GM12878 (cell line): ENCODE measurements around the gene SRM. TPM values are rescaled to one million over a fixed set of nuclear protein-coding genes. Genes with fewer than 3 reads are reported as not detected.

Source experiments
- ATF7 ChIP-seq: fragments of 450-650 bp; IDR thresholded peaks from 2 replicates; pipeline ENCODE4 v1.6.1; 2016; ENCODE audit warnings: low read depth, mild to moderate bottlenecking
- HCFC1 ChIP-seq: fragments of 150-350 bp; IDR thresholded peaks from 2 replicates; pipeline ENCODE4 v1.6.1; 2014; ENCODE audit warnings: low read length
- IRF5 ChIP-seq: fragments of 450-650 bp; IDR thresholded peaks from 2 replicates; pipeline ENCODE4 v1.6.1; 2017; ENCODE audit warnings: borderline replicate concordance
- KLF5 ChIP-seq: fragments of 450-650 bp; IDR thresholded peaks from 2 replicates; pipeline ENCODE4 v1.6.1; 2014; ENCODE audit warnings: mild to moderate bottlenecking; ENCODE audit not compliant: partially characterized antibody
- MEF2A ChIP-seq: IDR thresholded peaks from 2 replicates; pipeline ENCODE4 v1.6.1; 2011; ENCODE audit warnings: low read depth, mild to moderate bottlenecking, low read length, moderate library complexity; ENCODE audit not compliant: insufficient read depth
- MEF2B ChIP-seq: fragments of 450-650 bp; IDR thresholded peaks from 2 replicates; pipeline ENCODE4 v1.6.1; 2018; ENCODE audit warnings: mild to moderate bottlenecking, moderate library complexity; ENCODE audit not compliant: partially characterized antibody, poor library complexity, severe bottlenecking
- MYB ChIP-seq: fragments of 150-350 bp; IDR thresholded peaks from 2 replicates; pipeline ENCODE4 v1.6.1; 2014; ENCODE audit warnings: mild to moderate bottlenecking, low read depth, low read length, borderline replicate concordance
- MYC ChIP-seq: IDR thresholded peaks from 2 replicates; pipeline ENCODE4 v1.6.1; 2011; ENCODE audit warnings: mild to moderate bottlenecking, low read length, moderate library complexity, inconsistent platforms; ENCODE audit not compliant: insufficient read depth, insufficient replicate concordance, insufficient read length, severe bottlenecking
- NR2C2 ChIP-seq: IDR thresholded peaks from 2 replicates; pipeline ENCODE4 v1.6.1; 2011; ENCODE audit warnings: borderline replicate concordance, low read depth; ENCODE audit not compliant: control insufficient read depth, insufficient read length
- RAD51 ChIP-seq: fragments of 450-650 bp; IDR thresholded peaks from 2 replicates; pipeline ENCODE4 v1.6.1; 2016; ENCODE audit warnings: moderate library complexity, mild to moderate bottlenecking, inconsistent platforms
- RB1 ChIP-seq: fragments of 450-650 bp; formaldehyde crosslinking; IDR thresholded peaks from 2 replicates; pipeline ENCODE4 v1.6.1; 2017; ENCODE audit warnings: mild to moderate bottlenecking, borderline replicate concordance
- RELA ChIP-seq: fragments of 450-650 bp; IDR thresholded peaks from 2 replicates; pipeline ENCODE4 v1.8.0; 2014; ENCODE audit warnings: borderline replicate concordance; ENCODE audit not compliant: partially characterized antibody
- SPI1 ChIP-seq: IDR thresholded peaks from 2 replicates; pipeline ENCODE4 v1.6.1; 2011; ENCODE audit warnings: low read depth, mild to moderate bottlenecking, low read length, moderate library complexity, borderline replicate concordance; ENCODE audit not compliant: insufficient read depth
- ZNF24 ChIP-seq: fragments of 450-650 bp; IDR thresholded peaks from 2 replicates; pipeline ENCODE4 v1.6.1; 2017; ENCODE audit warnings: antibody characterized with exemption, mild to moderate bottlenecking
- ZNF687 ChIP-seq: fragments of 450-650 bp; IDR thresholded peaks from 2 replicates; pipeline ENCODE4 v1.6.1; 2017; ENCODE audit warnings: mild to moderate bottlenecking, moderate library complexity
- polyA plus RNA-seq, 11 experiments: library from polyadenylated mRNA; depleted of rRNA in 4 of 11; unstranded in 6 of 11; stranded (reverse) in 5 of 11; fragments of >200 nt; fragmentation: Nextera tagmentation in 4 of 11; fragmentation: Illumina TruSeq in 1 of 11; extraction: Ambion mirVana in 4 of 11; extraction: Trizol in 1 of 11; gene quantifications; 1 replicate in 1 of 11; 2 replicates in 10 of 11; pipeline versions ENCODE4 v1.2.1 to v1.2.3, GENCODE V29; 2011 to 2016; ENCODE audit warnings: inconsistent platforms in 2 of 11, missing spikeins in 2 of 11, low read depth in 1 of 11
- total RNA-seq, 4 experiments: library from RNA; depleted of rRNA in 3 of 4; stranded (reverse); fragments of >200 nt in 3 of 4; fragmentation: Illumina TruSeq in 1 of 4; extraction: Trizol in 1 of 4; gene quantifications; 2 replicates each; pipeline versions ENCODE4 v1.2.1 to v1.2.3, GENCODE V29; 2013 to 2021
- TF ChIP-seq, protein P1 (sequence below): fragments of 450-650 bp; IDR thresholded peaks from 2 replicates; pipeline ENCODE4 v1.6.1; 2014; ENCODE audit warnings: mild to moderate bottlenecking
- TF ChIP-seq, protein P2 (sequence below): IDR thresholded peaks from 2 replicates; pipeline ENCODE4 v1.6.1; 2011; ENCODE audit warnings: borderline replicate concordance, low read depth, mild to moderate bottlenecking, moderate library complexity, low read length; ENCODE audit not compliant: insufficient read depth, poor library complexity, severe bottlenecking
- TF ChIP-seq, protein P3 (sequence below), 3 experiments: IDR thresholded peaks in 2 of 3; conservative IDR thresholded peaks in 1 of 3; 2 replicates each; pipeline ENCODE4 v1.5.1; 2011; ENCODE audit warnings: low read depth in 3 of 3, low read length in 3 of 3, mild to moderate bottlenecking in 3 of 3, control low read depth in 2 of 3, moderate library complexity in 2 of 3, inconsistent platforms in 1 of 3, mixed read lengths in 1 of 3; ENCODE audit not compliant: control insufficient read depth in 2 of 3, insufficient read depth in 1 of 3; ENCODE audit errors: extremely low read depth in 1 of 3
- TF ChIP-seq, protein P4 (sequence below): IDR thresholded peaks from 2 replicates; pipeline ENCODE4 v1.6.1; 2012; ENCODE audit warnings: low read depth, low read length, improper control_type of control experiment

SRM gene
- total and polyA plus RNA-seq, 10 of the 15 experiments (the other 5 are each of a cell fraction or from before 2014, with no cell fraction given), result 16.7 to 255 (median 81.2) TPM

DNA sequence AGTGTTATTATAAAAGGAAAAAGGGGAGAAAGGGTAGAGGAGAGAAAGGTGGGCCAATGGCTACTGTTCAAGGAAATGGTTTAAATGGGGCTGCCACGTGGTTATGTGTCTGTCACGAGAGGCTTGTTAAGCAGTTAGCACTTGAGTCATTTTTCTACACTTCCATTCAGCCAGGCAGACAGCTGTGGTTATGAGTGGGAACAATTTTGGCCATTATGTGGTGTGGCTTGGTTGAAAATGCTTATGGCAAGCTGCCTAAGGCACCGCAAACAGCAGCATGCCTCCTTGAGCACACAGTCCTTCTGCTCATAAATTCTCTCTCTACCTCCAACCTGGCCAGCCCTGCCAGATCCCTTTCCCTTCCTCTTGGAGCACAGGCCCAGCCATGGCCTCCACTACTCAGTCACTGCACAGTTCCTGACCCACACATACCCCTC, 3.2 kb upstream of the SRM start (continued):
- TF ChIP-seq RB1 (no peak), HCFC1 (no peak), MEF2A (peak; percentile 12; the same call in 1 of the 2 replicates), MEF2B (peak; percentile 81), ZNF24 (peak; percentile 53; the same call in 1 of the 2 replicates), RELA (no peak), MYC (no peak), RAD51 (peak; percentile 96), NR2C2 (no peak), KLF5 (no peak), MYB (0 out of 2 replicates have a peak, but pooled peaks have one; percentile 56), IRF5 (peak; percentile 60; the same call in 1 of the 2 replicates), ZNF687 (peak; percentile 94), SPI1 (no peak), ATF7 (peak; percentile 90)
- TF ChIP-seq, protein P1, sequence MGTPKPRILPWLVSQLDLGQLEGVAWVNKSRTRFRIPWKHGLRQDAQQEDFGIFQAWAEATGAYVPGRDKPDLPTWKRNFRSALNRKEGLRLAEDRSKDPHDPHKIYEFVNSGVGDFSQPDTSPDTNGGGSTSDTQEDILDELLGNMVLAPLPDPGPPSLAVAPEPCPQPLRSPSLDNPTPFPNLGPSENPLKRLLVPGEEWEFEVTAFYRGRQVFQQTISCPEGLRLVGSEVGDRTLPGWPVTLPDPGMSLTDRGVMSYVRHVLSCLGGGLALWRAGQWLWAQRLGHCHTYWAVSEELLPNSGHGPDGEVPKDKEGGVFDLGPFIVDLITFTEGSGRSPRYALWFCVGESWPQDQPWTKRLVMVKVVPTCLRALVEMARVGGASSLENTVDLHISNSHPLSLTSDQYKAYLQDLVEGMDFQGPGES, result no peak
- TF ChIP-seq, protein P2, sequence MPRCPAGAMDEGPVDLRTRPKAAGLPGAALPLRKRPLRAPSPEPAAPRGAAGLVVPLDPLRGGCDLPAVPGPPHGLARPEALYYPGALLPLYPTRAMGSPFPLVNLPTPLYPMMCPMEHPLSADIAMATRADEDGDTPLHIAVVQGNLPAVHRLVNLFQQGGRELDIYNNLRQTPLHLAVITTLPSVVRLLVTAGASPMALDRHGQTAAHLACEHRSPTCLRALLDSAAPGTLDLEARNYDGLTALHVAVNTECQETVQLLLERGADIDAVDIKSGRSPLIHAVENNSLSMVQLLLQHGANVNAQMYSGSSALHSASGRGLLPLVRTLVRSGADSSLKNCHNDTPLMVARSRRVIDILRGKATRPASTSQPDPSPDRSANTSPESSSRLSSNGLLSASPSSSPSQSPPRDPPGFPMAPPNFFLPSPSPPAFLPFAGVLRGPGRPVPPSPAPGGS, result peak; percentile 43
- TF ChIP-seq, protein P3, sequence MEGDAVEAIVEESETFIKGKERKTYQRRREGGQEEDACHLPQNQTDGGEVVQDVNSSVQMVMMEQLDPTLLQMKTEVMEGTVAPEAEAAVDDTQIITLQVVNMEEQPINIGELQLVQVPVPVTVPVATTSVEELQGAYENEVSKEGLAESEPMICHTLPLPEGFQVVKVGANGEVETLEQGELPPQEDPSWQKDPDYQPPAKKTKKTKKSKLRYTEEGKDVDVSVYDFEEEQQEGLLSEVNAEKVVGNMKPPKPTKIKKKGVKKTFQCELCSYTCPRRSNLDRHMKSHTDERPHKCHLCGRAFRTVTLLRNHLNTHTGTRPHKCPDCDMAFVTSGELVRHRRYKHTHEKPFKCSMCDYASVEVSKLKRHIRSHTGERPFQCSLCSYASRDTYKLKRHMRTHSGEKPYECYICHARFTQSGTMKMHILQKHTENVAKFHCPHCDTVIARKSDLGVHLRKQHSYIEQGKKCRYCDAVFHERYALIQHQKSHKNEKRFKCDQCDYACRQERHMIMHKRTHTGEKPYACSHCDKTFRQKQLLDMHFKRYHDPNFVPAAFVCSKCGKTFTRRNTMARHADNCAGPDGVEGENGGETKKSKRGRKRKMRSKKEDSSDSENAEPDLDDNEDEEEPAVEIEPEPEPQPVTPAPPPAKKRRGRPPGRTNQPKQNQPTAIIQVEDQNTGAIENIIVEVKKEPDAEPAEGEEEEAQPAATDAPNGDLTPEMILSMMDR (IDR thresholded peaks at IDR 0.05 in 2 of 3, conservative IDR thresholded peaks at IDR 0.05 in 1 of 3; ENCODE audit: control insufficient read depth in 2 of 3, extremely low read depth in 1 of 3, insufficient read depth in 1 of 3, low read depth in 3 of 3, low read length in 3 of 3), result no peak
- TF ChIP-seq, protein P4, sequence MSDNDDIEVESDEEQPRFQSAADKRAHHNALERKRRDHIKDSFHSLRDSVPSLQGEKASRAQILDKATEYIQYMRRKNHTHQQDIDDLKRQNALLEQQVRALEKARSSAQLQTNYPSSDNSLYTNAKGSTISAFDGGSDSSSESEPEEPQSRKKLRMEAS, result peak; percentile 91
